NOMO-1 treated with dmso at 0.1 percent for 144 hours (cell line): ENCODE data around the gene TMPRSS13.

ENCODE experiments used
- DNase-seq: peaks from one replicate; lab custom pipeline; 2025; ENCODE audit not compliant: unreplicated experiment; lab: John Stamatoyannopoulos, UW

TMPRSS13 gene

DNA sequence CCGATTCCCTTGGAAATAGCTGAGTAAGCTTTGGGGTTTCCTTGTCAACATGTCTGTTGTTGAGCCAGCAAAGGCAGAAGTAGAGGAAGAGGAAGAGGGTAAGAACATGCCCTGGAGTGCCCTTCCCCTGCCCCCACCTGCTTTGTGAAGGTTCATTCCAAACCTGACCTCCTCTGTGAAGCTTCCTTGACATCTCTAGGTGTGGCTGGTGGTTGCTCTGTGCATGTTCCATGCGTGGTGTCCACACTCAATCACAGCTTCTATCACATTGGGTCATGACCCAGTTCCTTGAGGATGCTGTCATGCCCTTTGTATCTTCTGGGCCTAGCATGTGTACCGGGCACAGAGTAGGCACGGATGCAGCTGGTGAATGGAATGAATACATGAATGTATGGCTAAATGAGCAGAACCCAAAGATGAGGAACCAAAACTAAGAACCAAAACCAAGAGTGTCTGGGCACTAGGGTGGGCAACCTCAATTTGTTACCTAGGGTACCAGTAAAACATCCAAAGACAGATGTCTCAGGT lies 29.0 kb downstream of the TMPRSS13 start:
- no peak for DNase-seq

DNA sequence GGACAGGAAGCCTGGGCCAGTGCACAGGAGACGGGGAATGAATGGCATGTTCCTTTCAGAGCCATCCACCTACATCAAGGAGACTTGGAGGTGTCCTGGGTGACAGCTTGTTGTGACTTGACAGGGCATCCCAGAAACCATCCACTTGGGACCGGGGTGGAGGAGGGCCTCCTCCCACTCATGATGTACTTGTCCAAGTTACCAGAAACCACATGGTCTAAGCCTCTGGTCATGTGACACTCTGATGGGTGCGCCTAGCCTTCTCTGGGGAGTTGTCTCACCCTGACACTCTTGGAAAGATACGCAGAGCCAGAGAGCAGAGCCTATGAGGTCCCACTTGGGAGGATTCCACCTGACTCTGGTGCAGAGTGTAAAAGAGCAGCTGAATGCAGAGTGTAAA lies 31.1 kb downstream of the TMPRSS13 start:
- no peak for DNase-seq

DNA sequence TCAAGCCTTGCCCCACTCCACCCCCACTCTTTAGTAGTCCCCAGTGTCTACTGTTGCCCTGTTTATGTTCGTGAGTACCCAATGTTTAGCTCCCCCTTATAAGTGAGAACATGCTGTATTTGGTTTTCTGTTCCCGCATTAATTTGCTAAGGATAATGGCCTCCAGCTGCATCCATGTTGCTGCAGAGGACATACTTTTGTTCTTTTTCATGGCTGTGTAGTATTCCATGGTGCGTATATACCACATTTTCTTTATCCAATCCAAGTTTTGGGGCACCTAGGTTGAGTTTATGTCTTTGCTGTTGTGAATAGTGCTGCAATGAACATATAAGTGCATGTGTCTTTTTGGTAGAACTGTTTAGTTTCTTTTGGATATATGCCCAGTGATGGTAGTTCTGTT lies 36.6 kb downstream of the TMPRSS13 start:
- DNase-seq, result no peak

DNA sequence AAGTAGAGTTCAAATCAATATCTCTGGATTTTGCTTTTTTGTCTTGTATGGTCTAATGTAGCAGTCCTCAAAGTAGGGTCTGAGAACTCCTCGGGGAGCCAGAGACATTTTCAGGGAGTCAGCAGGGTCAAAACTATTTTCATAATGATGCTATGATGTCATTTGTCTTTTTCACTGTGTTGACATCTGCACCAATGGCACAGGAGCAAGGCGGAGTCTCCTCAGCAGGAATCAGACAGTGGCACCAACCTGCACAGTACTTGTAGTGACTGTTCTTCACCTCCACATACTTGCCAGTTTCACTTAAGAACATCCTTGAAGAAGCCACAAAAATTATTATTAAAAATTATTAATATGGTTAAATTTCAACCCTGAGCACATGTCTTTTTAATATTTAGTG lies 37.8 kb downstream of the TMPRSS13 start:
- DNase-seq, result no peak

DNA sequence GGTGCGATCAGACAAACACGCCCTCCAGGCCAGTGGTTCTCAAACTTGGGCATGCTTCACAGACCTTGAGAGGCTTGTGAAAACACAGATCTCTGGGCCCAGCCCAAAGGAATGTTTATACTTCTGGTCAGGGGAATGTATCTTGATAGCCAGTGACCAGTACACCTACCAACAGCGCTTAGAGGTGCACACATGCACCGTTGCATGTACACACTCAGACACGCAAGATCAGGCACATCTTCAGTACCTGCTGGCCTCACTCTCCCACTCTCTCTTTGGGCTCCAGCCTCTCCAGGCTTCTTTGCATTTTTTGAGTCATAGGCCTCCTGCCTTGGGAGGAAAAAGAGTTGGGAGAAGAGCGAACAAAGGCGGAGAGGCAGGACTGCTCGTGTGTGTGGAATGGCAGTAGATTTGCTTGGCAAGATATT lies 41.0 kb downstream of the TMPRSS13 start:
- DNase-seq, result no peak

DNA sequence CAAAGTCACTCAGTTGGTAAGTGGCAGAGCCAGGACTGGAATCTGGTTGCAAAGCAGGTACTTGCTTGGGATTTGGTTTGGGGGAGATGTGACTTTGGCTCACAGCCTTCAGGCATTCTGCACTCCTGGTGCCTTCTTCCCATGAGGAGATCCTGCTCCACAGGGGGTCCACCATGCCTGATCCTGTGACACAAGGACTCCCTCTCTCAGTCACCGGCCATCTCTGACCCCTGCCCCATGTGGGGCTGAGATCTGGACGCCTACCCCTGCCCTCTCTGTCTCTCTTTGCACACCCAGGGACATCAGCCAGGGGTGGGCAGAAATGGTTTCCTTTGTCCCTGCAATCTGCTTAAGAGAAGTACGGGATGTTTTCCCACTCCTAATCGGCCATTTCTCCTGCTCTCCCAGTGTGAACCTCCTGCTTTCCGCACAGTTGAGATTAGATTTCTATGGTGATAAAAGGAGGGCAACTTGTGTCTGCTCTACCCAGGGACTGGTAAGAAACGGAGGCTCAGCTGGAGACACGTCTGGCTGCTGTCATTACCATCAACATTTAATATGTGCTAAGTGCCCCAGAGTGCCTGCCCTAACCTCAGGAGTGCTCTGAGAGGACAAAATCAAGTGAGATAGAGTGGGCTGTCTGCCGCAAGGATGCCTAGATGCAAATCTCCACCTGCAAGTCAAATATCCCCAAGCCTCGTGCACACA lies 41.6 kb downstream of the TMPRSS13 start:
- no peak for DNase-seq

DNA sequence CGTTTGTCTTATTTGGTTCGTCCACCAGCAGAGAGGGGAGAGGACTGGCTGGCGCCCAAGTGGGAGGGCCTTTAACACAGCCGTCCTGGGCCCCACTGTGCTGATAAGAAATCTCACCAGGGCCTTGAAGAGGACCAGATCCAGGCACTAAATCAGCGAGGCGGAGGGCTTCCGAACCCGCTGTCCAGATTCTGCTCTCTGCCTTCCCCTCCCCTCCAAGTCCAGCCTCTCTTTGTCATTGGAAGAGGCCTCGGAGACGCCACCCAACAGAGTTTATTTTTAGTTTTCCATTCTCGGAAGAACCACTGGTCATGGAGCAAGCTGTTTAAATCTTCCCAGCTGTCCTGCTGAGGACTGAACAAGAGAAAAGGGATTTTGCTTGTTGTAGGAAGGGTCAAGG lies 43.4 kb downstream of the TMPRSS13 start:
- no peak for DNase-seq

GRCh38 chr11:117884994-117885393 lies 44.2 kb downstream of the TMPRSS13 start:
- no peak for DNase-seq

DNA sequence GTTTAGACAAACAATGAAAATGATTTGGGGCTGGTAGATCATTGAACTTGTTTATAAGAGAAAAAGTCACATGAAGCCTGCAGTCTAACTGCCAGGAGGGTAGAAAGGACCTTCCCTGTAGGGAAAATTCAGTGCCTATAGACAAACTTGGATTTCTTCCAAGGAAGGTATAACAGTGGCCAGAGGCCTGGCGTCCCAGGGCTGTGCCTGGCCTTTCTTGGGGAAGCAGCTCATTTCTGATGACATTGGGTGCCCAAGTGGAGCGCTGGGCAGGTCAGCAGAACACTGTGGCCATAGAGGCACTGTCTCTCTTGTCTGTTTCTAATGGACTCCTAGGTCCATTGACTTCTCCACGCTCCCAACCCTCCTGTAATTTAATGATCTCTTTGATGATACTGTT lies 46.1 kb downstream of the TMPRSS13 start:
- no peak for DNase-seq

DNA sequence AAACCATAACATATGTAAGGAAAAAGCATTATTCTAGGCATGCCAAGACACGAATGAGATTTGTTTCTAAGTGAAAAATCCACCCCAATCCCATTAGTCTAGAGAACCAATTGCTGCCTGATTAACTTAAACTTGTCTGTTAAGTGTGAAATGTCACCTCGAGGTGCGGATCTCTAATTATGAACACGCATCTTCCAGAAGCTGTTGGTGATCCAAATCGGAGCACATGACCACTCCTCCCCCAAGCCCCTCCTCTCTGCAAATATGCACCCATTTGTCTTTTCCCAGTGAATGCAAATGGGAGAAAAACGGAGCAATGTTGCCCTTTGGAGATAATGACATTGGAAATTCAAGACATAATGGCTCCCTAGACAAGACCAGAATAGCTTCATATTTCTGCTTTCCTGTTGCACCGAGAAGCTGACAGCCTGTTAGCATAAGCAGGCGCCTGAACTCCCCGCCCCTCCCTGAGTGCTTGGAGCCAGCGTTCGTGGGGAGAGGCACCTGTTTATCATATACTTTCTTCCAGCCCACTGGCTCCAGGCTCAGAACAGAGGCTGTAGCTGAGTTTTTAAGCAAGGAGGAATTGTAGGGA lies 46.8 kb downstream of the TMPRSS13 start:
- no peak for DNase-seq

DNA sequence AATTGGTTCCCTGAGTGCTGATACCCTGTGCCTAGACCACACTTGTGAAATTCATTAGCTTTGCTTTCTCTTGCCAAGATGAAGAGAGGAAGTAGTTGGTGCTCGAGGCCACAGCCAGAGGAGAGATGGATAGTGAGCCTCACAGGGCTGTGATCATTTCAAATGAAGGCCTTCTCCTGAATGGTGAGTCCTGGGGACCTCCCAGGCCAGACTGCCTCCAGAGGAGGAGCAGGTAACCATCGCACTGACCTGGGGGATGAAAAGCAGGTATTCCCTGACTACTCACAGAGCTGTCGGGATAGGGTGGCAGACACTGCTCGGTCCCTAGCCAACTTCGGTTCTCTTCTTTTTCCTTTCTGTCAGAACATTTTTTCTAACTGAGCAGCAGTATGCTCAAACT lies 48.0 kb downstream of the TMPRSS13 start:
- DNase-seq, result no peak

DNA sequence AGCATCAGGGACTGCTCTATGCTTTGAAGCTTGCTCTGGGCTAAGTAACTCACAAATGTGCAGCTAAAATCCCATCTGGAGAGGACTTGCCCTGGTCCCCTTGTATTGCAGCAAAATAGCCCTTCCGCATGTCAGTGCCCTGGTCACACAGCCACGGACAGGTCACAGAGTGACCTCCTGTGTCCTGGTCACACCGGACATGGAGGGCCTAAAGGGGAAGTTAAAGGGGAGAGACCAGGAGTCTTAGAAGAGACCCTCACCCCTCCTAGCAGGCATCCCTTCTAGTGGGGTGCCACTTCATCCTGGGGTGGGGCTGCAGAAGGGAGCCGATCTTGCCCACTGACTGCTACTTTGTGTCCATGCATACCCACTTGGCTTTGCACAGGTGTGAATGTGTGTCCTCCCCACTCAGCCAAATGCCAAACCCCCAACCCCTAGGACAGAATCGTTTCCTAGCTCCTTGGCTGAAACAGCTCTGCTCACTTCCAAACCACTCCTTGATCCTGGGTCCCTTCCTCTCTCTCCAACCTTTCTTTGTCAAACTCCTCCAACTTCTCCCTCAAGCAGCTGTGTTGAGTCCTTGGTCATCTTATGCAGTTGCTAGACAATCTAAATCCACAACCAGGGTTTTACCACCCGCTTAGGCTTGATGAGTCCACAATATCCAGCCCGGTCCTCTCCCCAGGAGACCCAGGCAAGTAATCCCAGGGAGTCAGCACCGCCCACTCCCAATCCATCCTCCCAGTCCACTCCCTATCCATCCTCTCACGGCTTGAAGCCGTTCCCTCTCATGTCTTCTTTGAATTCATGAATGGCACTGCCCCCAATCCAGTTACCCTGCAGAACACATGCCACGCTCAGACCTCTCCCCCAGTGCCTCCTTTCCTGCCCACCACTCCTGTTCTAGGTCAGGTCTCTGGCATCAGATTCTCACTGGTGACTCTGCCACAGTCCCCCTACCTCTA lies 49.4 kb downstream of the TMPRSS13 start:
- DNase-seq, result no peak

DNA sequence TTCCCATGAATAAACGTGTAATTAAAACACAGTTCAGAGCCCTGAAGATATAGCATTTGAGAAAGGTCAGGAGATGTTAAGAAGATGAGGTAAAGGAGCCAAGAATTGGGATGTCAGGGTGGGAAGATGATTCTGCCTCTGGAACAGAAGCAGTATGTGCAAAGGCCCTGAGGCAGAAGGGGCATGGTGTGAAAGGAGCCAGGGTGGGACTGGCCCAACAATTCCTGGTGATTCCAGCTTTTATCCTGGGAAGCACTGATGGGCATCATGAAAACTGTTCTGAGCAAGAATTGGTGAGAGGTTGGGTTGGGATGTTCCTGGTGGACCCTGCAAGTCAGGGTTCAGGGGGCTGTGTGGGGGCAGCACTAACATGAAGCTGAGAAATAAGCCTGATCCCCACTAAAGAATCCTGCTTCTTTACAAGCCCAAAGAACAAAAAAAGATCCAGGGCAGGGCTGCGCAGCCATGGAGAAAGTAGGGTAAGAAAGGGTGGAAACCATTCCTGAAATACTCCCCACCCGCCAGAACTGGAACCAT lies 50.2 kb downstream of the TMPRSS13 start:
- no peak for DNase-seq

GRCh38 chr11:117878314-117878938 lies 50.8 kb downstream of the TMPRSS13 start:
- DNase-seq, result no peak

- DNase-seq, result no peak
Observed at GRCh38 chr11:117877120-117877784, 52.0 kb downstream of the TMPRSS13 start.

GRCh38 chr11:117876341-117877119 lies 52.7 kb downstream of the TMPRSS13 start, which contains the start of gene FXYD6:
FXYD6 (minus strand) TSS chr11:117876658; CDS start chr11:117842776, 33,882 bp downstream.
- no peak for DNase-seq

DNA sequence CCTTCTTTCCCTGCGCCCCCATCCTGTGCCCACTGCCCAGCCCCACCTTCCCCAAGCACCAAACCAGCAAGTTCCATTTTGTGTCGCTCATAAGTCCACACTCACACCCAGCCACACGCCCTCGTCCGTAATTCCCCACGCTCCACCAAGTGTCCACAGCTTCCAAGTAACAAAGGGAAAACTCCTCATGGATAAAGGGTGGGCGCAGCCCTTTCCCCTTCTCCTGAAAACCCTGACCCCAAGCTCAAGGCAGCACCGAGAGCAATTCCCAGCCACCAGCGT lies 53.2 kb downstream of the TMPRSS13 start:
- DNase-seq, result no peak

DNA sequence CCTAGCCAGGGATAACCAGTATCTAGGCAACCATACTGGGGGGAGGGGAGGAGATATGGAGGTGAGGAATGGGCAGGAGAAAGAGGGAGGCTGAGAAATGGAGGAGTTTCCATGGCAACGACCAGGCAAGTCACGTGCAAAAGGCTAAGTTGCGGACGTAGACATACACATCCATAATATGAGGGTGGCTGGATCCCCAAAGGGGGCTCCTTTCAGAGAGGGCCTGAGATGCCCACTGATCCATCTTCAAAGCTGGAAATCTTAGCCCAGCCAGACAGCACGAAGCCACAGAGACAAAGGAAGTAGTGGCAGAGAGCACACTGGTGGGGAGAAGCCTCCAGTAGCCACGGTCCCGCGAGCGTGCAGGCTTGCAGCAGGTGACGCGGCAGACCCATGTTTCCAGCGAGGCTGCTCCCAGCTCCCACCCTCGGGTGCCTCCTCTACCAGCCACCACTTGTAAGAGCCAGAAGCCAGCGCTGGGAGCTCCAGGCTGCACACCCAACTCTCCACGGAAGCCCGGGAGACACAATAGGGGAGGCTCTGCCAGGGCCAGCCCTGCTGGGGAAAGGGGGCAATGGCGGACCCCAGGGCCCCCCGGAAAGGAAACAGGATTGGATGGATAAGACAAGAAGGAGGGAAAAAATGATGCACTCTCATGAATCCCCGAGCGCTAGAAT lies 53.7 kb downstream of the TMPRSS13 start:
- no peak for DNase-seq

- no peak for DNase-seq
Observed at GRCh38 chr11:117874910-117875381, 54.3 kb downstream of the TMPRSS13 start.
